ENCODE measurements around the gene RHOT2. TPM values are rescaled to one million over a fixed set of nuclear protein-coding genes. Genes with fewer than 3 reads are reported as not detected.
A peak's percentile ranks its signal among the peaks of the same experiment; 100 is the strongest.

The RHOT2 gene
- total RNA-seq, 4 donors from 2014 or later, result 29.1 to 99.7 (median 71.7) TPM

DNA sequence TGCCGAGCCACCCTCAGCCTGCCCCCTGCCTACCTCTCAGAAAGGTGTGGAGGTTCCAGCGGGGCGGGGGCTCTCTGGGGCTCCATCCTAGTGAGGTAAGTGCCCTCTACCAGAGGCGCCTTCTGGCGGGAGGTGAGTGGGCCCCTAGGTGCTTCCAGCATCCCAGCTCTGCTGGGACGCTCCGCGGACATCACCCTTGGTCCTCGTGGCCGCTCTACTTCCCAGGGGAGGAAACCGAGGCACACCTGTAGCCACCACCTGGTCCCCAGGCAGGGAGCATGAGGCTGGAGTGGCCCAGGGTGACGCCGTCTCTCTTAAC, 24.9 kb upstream of the RHOT2 start:
- no peaks in the 10 kb centered on the region for H3K36me3 ChIP-seq
- intact Hi-C loops (cut with DNase I; ENCODE audit: low total_unique reads), result no loop called here
- H3K4me3 ChIP-seq, result peak overlapping the region in 1 of 2 donors; percentile 72
- no peak for DNase-seq
- no peaks in the 10 kb centered on the region for H3K27me3 ChIP-seq
- no peak overlapping the region for H3K27ac ChIP-seq
- TF ChIP-seq, protein P1, sequence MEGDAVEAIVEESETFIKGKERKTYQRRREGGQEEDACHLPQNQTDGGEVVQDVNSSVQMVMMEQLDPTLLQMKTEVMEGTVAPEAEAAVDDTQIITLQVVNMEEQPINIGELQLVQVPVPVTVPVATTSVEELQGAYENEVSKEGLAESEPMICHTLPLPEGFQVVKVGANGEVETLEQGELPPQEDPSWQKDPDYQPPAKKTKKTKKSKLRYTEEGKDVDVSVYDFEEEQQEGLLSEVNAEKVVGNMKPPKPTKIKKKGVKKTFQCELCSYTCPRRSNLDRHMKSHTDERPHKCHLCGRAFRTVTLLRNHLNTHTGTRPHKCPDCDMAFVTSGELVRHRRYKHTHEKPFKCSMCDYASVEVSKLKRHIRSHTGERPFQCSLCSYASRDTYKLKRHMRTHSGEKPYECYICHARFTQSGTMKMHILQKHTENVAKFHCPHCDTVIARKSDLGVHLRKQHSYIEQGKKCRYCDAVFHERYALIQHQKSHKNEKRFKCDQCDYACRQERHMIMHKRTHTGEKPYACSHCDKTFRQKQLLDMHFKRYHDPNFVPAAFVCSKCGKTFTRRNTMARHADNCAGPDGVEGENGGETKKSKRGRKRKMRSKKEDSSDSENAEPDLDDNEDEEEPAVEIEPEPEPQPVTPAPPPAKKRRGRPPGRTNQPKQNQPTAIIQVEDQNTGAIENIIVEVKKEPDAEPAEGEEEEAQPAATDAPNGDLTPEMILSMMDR (IDR thresholded peaks at IDR 0.05), result no peak
- TF ChIP-seq POLR2A (IDR thresholded peaks at IDR 0.05), result no peak
- H3K9me3 ChIP-seq, result no peaks in the 10 kb centered on the region
- peaks cover 0 to 7% of the 10 kb centered on the region in 2 donors for H3K4me1 ChIP-seq

DNA sequence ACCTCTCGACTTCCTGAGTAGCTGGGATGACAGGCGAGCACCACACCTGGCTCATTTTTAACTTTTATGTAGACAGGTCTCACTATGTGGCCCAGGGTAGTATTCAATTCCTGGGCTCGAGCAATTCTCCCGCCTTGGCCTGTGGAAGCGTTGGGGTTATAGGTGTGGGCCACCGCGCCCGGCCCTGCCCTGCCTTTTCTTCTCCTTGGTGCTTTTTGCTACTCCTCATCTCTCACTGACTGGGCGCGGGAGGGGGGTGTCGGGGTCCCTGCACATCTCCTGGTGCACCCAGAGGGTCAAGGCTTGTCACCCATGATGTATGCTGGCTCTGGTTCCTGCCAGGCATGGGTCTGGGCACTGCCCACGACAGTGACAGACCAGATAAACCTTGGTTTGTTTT, 23.4 kb upstream of the RHOT2 start:
- Histone ChIP-seq H3K27ac (no peak overlapping the region), H3K4me1 (peaks cover 0 to 14% of the 10 kb centered on the region in 2 donors), H3K9me3 (no peaks in the 10 kb centered on the region), H3K4me3 (no peak overlapping the region), H3K36me3 (no peaks in the 10 kb centered on the region), H3K27me3 (no peaks in the 10 kb centered on the region)
- TF ChIP-seq, protein P1 (IDR thresholded peaks at IDR 0.05), result no peak
- no peak for TF ChIP-seq POLR2A (IDR thresholded peaks at IDR 0.05)
- no peak for DNase-seq
- intact Hi-C loops (cut with DNase I; ENCODE audit: low total_unique reads), result no loop called here

DNA sequence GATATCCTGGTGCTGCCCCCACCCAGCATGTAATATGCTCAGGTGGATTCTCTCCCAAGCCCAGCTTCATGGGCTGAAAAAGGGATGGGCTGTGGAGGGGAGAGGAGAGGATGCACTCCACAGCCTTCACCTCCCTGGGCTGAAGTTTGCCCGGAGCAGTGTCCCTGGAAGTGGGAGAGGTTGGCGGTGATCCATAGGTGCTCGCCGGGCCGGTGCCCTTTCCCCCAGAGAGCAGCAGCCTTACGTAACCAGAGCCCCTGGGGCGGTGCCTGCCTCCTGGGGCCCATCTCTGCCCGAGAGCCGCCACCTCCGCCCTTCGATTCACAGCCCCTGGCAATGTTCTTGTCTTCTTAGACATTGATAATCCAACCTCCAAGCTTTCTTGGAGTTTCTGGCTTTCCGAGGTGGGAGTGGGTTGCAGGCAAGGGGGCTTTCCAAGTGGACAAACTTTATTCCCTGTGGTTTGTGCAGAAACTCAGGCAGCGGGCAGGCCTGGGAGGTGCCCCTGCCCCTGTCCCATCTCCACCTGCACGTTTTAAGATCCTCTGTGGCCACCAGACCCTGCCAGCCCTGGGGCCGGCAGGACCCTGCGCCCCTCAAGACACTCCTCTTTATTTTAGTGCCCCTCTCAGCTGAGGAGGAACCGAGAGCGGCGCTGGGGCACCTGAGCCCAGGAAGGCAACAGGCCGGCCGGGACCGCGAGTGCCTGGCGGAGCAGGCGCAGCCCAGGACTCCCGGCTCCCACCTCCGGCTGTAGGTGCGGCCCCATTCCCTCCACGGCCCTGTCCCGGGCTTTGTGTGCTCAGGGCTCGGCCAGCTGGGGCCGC, 21.9 kb upstream of the RHOT2 start:
- Histone ChIP-seq H3K27ac (no peak overlapping the region), H3K4me1 (peaks cover 0 to 26% of the 10 kb centered on the region in 2 donors), H3K9me3 (no peaks in the 10 kb centered on the region), H3K36me3 (no peaks in the 10 kb centered on the region), H3K4me3 (no peak overlapping the region), H3K27me3 (no peaks in the 10 kb centered on the region)
- no peak for DNase-seq
- intact Hi-C loops (cut with DNase I; ENCODE audit: low total_unique reads), result no loop called here
- no peak for TF ChIP-seq POLR2A (IDR thresholded peaks at IDR 0.05)
- TF ChIP-seq, protein P1 (IDR thresholded peaks at IDR 0.05), result no peak

DNA sequence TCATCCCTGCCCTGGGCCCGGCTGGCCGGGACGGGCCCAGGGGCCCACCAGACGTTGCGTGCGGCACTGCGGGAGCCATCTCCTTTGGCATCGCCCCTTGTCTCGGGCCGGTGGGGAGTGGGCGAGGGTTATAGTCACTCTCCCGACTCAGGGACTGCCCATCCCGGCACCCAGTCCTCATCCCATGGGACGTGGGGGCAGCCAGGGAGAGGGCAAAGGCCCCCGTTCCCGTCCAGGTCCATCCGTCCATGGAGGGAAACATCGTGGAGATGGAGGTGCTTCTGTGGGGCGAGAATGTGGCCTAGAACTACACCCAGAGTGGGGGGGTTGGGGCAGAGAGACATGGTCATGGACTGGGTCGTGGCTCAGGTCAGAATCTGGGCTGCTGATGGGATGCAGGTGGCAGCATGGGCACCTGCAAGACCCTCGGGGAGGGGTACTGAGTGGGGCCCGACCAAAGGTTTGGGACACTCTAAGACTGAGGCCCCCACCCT, 21.2 kb upstream of the RHOT2 start:
- Histone ChIP-seq H3K36me3 (no peaks in the 10 kb centered on the region), H3K27me3 (no peaks in the 10 kb centered on the region), H3K9me3 (no peaks in the 10 kb centered on the region), H3K4me3 (no peak overlapping the region), H3K27ac (no peak overlapping the region), H3K4me1 (peaks cover 0 to 26% of the 10 kb centered on the region in 2 donors)
- DNase-seq, result no peak
- TF ChIP-seq, protein P1 (IDR thresholded peaks at IDR 0.05), result no peak
- TF ChIP-seq POLR2A (IDR thresholded peaks at IDR 0.05), result no peak
- intact Hi-C loops (cut with DNase I; ENCODE audit: low total_unique reads), result no loop called here

DNA sequence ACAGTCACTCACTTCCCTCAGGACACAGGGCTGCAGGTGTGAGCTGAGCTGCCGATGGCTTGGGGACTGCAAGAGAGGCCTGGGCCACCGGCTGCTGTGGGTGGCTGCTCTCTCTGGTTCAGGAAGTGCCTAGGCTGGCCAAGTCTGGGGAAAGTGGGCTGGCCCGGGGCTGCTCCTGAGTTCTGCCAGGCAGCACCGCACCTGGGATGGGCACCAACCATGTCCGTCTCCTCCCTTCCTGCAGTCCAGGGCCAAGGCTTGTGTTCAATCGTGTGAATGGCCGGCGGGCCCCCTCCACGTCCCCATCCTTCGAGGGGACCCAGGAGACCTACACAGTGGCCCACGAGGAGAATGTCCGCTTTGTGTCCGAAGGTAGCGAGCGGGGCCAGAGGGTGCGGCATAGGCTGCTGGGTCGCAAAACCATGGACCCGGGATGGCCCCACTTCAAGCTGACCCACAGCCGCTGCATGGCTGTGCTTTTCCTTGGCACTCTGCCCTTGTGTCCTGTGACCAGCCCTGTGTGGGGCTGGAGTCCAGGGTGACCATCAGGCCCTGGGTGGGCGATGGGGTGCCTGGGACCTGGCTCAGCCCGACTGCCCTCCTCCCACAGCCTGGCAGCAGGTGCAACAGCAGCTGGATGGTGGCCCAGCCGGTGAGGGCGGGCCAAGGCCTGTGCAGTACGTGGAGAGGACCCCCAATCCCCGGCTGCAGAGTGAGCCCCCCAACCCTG, 20.6 kb upstream of the RHOT2 start:
- H3K9me3 ChIP-seq, result no peaks in the 10 kb centered on the region
- no peak overlapping the region for H3K27ac ChIP-seq
- no peaks in the 10 kb centered on the region for H3K27me3 ChIP-seq
- no peak for TF ChIP-seq POLR2A (IDR thresholded peaks at IDR 0.05)
- H3K4me1 ChIP-seq, result peaks cover 0 to 26% of the 10 kb centered on the region in 2 donors
- intact Hi-C loops (cut with DNase I; ENCODE audit: low total_unique reads), result no loop called here
- DNase-seq, result no peak
- H3K4me3 ChIP-seq, result no peak overlapping the region
- no peaks in the 10 kb centered on the region for H3K36me3 ChIP-seq

Data from uterus (tissue), 4 donors.